ENCODE measurements around the gene KLF5. TPM values are rescaled to one million over a fixed set of nuclear protein-coding genes. Genes with fewer than 3 reads are reported as not detected.

Gene KLF5
- total RNA-seq, 1 experiment from 2014 or later = 2.3 TPM

DNA sequence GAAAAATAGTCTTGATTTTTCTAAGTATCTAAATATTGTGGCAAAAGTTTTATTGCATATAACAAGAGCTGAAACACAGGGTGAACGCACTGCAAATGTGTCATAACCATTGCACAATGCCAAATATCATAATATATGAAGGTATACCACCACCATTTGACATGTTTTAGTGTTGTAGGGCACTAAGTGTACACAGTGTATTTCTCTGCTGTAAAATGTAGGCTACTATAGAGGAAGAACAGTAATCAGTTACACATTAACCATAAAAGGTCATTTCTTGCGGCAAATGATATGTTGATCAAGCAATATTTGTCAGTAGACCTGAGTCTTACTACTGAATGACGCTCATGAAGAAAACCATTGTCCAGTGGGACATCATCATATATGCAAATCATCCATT is 18.3 kb upstream of the KLF5 start:
- ATAC-seq = no peak
- no peak for DNase-seq (ENCODE audit: low spot score)
- Mint-ChIP-seq H3K27ac (no peak overlapping the region), H3K4me1 (peaks cover 25% of the 10 kb centered on the region), H3K9me3 (no peaks in the 10 kb centered on the region), H3K4me3 (no peak overlapping the region), H3K27me3 (ENCODE audit: low read depth) (peaks cover 64% of the 10 kb centered on the region), H3K36me3 (no peaks in the 10 kb centered on the region)
- TF ChIP-seq ZBTB21 (CRISPR knock-in tag; IDR thresholded peaks at IDR 0.05; ENCODE audit: borderline replicate concordance) (no peak), ZNF532 (CRISPR knock-in tag; IDR thresholded peaks at IDR 0.05; ENCODE audit: borderline replicate concordance) (no peak), E2F1 (CRISPR knock-in tag; IDR thresholded peaks at IDR 0.05) (no peak), SP1 (CRISPR knock-in tag; conservative IDR thresholded peaks at IDR 0.05) (no peak), NR2C2 (CRISPR knock-in tag; IDR thresholded peaks at IDR 0.05) (no peak), E2F5 (CRISPR knock-in tag; IDR thresholded peaks at IDR 0.05) (no peak)
- TF ChIP-seq, protein P1, sequence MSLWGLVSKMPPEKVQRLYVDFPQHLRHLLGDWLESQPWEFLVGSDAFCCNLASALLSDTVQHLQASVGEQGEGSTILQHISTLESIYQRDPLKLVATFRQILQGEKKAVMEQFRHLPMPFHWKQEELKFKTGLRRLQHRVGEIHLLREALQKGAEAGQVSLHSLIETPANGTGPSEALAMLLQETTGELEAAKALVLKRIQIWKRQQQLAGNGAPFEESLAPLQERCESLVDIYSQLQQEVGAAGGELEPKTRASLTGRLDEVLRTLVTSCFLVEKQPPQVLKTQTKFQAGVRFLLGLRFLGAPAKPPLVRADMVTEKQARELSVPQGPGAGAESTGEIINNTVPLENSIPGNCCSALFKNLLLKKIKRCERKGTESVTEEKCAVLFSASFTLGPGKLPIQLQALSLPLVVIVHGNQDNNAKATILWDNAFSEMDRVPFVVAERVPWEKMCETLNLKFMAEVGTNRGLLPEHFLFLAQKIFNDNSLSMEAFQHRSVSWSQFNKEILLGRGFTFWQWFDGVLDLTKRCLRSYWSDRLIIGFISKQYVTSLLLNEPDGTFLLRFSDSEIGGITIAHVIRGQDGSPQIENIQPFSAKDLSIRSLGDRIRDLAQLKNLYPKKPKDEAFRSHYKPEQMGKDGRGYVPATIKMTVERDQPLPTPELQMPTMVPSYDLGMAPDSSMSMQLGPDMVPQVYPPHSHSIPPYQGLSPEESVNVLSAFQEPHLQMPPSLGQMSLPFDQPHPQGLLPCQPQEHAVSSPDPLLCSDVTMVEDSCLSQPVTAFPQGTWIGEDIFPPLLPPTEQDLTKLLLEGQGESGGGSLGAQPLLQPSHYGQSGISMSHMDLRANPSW (CRISPR knock-in tag; conservative IDR thresholded peaks at IDR 0.05; ENCODE audit: low read depth) = no peak
- POLR2A ChIA-PET = interaction anchor here (0.6 kb wide), 1 partner anchor 518 kb away, joined by 5 read pairs; no protein-coding TSS in a partner anchor
- CTCF ChIA-PET = no interaction called here

DNA sequence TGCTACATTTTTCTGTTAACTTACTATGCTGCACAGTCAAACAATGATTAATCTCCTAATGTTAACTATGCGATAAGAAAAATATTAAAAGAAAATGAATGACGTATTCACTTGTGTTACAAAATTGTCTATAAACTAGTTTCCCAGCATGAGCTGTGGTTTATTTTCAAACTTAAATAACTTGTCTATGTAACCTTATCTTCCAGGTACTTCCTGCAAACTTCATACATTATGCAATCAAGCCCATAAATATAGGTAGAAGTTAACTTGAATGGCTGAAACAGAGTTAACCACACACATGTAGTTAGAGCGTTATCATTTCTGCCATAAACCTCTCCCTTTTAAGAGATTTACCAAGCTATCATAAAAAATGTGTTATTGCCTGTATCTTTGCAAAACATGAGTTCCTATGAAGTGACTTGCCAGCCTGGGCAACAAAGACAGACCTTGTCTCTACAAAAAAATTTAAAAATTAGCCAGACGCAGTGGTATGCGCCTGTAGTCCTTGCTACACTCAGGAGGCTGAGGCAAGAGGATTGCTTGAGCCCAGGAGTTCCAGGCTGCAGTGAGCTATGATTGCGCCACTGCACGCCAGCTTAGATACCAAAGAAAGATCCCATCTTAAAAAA is 17.7 kb upstream of the KLF5 start:
- peaks cover 58% of the 10 kb centered on the region for H3K27me3 Mint-ChIP-seq (ENCODE audit: low read depth)
- no peak overlapping the region for H3K4me3 Mint-ChIP-seq
- POLR2A ChIA-PET = interaction anchor here (0.6 kb wide), 1 partner anchor 517 kb away, joined by 5 read pairs; no protein-coding TSS in a partner anchor
- ATAC-seq (no peak), DNase-seq (ENCODE audit: low spot score) (no peak)
- CTCF ChIA-PET = interaction anchor here (0.6 kb wide), 1 partner anchor 118 kb away, joined by 3 read pairs; no protein-coding TSS in a partner anchor
- peaks cover 25% of the 10 kb centered on the region for H3K4me1 Mint-ChIP-seq
- H3K27ac Mint-ChIP-seq = no peak overlapping the region
- H3K9me3 Mint-ChIP-seq = no peaks in the 10 kb centered on the region
- H3K36me3 Mint-ChIP-seq = no peaks in the 10 kb centered on the region
- TF ChIP-seq USF2 (CRISPR knock-in tag; IDR thresholded peaks at IDR 0.05) (no peak), HMGA2 (CRISPR knock-in tag; IDR thresholded peaks at IDR 0.05) (no peak), SOX15 (CRISPR knock-in tag; IDR thresholded peaks at IDR 0.05) (no peak), GTF2I (CRISPR knock-in tag; conservative IDR thresholded peaks at IDR 0.05) (no peak), RELA (CRISPR knock-in tag; IDR thresholded peaks at IDR 0.05; ENCODE audit: borderline replicate concordance) (no peak), NR2C2 (CRISPR knock-in tag; IDR thresholded peaks at IDR 0.05) (no peak), IRF1 (CRISPR knock-in tag; IDR thresholded peaks at IDR 0.05) (no peak), MLX (CRISPR knock-in tag; IDR thresholded peaks at IDR 0.05) (no peak), USF1 (CRISPR knock-in tag; IDR thresholded peaks at IDR 0.05) (no peak), FOXK1 (CRISPR knock-in tag; IDR thresholded peaks at IDR 0.05) (no peak), PRRX2 (CRISPR knock-in tag; IDR thresholded peaks at IDR 0.05) (no peak), CREB1 (CRISPR knock-in tag; IDR thresholded peaks at IDR 0.05) (no peak), TEAD4 (CRISPR knock-in tag; IDR thresholded peaks at IDR 0.05) (no peak)
- TF ChIP-seq, protein P1 (CRISPR knock-in tag; conservative IDR thresholded peaks at IDR 0.05; ENCODE audit: low read depth) = no peak

Measured in WTC11 (cell line).